GM15510 (cell line): ENCODE results near the gene MEGF11.

Source experiments
- POLR2A ChIP-seq: IDR thresholded peaks from 3 replicates; pipeline ENCODE4 v1.6.1; 2011; ENCODE audit warnings: borderline replicate concordance; ENCODE audit not compliant: insufficient read length; ENCODE audit errors: extremely low read depth

MEGF11 gene

DNA sequence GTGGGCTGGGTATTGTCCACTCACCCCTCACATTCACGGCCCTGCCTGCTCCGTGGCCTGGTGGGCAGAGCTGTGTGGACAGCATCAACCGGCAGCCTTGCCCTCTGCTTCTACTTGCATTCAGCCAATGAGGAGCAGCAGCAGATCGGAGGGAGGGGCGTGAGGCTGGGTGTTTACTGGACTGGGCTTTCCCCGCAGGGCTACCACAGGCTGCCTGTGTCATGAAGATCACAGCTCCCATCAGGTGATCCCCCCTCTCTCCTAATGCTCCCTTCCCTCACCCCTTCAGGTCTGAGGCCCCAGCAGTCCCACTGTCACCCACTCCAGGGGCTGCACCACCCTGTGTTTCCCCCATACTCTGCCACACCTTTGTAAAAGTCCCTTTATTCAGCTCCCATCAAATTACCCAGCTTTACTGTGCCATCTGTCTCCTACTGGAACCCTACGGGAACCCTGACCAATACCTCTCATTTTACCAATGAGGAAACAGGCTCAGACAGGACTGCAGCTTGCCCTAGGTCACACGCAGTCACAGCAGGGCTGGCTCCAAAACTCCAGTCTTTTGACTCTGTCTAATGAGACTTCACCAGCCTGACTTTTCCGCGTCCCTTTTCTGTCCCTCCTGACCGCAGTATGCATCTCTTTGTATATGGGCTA lies 81.1 kb downstream of the MEGF11 start:
- no peak for TF ChIP-seq POLR2A

GRCh38 chr15:66171841-66172240 lies 81.7 kb downstream of the MEGF11 start:
- no peak for TF ChIP-seq POLR2A

DNA sequence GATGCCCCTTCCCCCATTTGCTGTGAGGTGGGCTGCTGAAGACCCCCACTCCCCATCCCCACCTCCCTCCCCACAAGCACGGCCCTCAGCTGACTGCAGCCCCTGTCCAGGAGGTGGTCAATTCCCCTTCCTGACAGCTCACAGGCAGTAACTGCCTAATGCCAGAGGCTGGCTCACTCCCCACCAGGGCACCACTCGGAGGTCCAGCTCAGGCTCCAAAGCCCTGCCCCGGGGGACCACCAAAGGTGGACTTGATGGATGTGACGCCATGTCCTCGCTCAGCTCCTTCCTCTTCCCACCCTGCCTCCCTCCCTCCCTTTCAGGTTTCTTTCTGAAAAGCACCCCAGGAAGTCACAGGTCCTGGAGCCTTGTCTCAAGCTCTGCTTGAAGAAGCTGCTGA lies 82.8 kb downstream of the MEGF11 start:
- no peak for TF ChIP-seq POLR2A

- TF ChIP-seq POLR2A, result no peak
Measured at GRCh38 chr15:66170042-66170441, 83.5 kb downstream of the MEGF11 start.

GRCh38 chr15:66169625-66170024 lies 83.9 kb downstream of the MEGF11 start:
- TF ChIP-seq POLR2A, result no peak

GRCh38 chr15:66169023-66169422 lies 84.5 kb downstream of the MEGF11 start:
- TF ChIP-seq POLR2A, result no peak

DNA sequence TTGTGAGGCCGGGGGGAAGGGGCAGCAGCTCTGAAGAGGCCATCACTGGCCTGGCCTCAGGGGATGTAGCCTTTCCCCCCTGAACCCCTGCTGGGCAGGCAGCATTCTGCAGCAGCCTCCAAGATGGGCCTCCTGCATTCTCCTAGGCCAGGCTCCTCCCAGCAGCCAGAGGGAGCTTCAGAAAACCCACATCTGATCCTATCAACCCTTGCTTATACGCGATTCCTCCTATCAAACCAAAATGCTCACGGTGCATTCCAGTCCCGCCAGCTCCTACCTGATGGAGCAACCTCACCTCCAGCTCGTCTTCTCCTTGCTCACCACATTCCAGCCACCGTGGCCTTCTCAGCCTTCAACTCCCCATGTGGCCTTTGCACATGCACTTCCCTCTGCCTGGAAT lies 85.7 kb downstream of the MEGF11 start:
- no peak for TF ChIP-seq POLR2A

DNA sequence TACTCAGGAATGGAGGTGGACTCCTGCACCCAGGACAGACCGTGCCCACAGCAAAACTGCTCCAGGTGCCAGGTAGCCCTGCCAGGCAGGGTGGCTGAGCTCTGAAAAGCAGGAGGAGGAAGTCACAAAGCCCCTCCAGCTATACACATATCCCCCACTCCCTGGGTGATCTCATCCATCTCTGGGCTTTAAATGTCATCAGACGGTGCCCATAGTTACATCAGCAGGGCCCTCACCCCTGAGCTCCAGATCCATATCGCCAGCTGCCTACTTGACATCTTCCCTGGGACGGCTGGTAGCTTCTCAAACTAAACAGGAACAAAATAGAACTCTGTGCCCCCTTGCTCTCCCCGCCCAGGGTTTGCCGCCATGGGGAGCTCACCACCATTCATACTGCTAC lies 87.7 kb downstream of the MEGF11 start:
- no peak for TF ChIP-seq POLR2A

GRCh38 chr15:66164788-66165187 lies 88.8 kb downstream of the MEGF11 start:
- no peak for TF ChIP-seq POLR2A

GRCh38 chr15:66163553-66163952 lies 90.0 kb downstream of the MEGF11 start:
- no peak for TF ChIP-seq POLR2A

DNA sequence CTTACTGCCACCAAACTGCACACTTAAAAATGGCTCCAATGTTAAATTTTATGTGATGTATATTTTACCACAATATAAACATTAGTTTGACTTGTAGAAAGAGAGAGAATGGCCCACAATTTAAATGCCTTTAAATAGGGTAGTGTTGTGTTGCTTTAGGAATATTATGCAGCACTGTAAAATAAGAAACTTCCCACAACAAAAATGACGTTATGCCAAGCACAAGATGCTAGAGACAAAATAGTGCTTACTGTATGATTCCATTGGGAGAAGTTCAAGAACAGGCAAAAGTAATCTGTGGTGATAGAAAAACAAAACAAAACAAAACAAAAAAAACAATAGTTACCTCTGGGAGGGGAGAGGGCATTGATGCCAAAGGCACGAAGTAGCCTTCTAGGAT lies 91.3 kb downstream of the MEGF11 start:
- no peak for TF ChIP-seq POLR2A

GRCh38 chr15:66161575-66162118 lies 91.9 kb downstream of the MEGF11 start:
- TF ChIP-seq POLR2A, result no peak

GRCh38 chr15:66161108-66161507 lies 92.4 kb downstream of the MEGF11 start:
- no peak for TF ChIP-seq POLR2A

DNA sequence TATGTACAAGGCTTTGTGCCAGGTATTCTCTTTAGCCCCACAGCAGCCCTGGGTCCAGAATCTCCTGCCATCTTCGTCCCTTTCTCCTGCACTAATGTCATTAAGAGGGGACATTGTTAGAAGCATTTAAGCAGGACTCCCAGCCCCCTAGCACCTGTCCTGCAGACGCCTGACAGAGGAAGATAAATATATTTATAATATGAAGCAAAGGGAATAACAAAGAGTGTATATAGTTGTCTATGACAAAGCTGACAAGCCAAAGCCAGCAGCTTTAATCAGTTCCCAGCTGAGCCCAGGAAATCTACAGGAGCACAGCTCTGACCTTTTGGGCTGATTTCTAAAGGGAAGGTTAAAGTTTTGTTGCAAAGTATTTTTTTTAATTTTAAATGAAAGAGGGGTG lies 96.0 kb downstream of the MEGF11 start:
- TF ChIP-seq POLR2A, result no peak

DNA sequence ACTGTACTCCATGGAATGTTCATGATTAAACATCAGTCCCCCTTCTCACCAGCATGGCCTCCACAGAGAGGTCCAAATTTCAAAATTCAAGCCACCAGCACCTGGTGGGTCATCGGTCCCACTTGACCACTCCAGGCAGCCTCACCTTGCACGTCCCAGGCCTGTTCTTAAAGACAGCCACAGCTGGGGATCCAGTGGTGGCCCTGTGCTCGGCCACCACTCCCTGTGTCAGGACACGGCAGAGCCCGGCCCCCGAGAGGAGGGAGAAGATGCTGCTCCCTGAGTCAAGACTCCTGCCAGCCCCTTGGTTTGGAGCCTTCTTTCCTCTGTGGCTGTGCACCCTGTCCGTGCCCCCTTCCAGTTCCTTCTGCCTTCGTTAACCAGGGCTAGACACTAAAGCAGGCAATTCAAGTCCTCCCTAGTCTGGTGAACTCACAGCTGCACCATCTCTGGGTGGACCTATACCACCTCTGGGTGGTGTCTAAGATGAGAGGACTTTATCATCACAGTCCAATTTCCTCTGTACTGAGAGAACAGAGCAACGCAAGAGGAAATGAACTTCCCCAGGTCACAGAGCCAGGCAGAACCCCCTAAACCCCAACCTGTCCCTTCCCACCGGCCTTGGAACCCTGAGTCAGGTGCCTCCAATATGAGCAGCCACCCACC lies 97.1 kb downstream of the MEGF11 start:
- TF ChIP-seq POLR2A, result no peak

GRCh38 chr15:66155065-66155464 lies 98.5 kb downstream of the MEGF11 start:
- no peak for TF ChIP-seq POLR2A

- no peak for TF ChIP-seq POLR2A
Measured at GRCh38 chr15:66154581-66154980, 99.0 kb downstream of the MEGF11 start.
